Right ventricle myocardium superior (tissue), 1 donor: ENCODE data around the gene GHITM. TPM values are rescaled to one million over a fixed set of nuclear protein-coding genes. Genes with fewer than 3 reads are reported as not detected.
"Not testable (repeated sequence)": the region's sequence is repeated elsewhere in the genome, so short reads cannot be mapped to it uniquely, and the experiment has no call there.

ENCODE experiments used
- ATAC-seq: fragments of 200-7000 bp; cut with Tn5 transposase; one replicate; pipeline ENCODE4 v1.9.1; 2020; ENCODE audit warnings: mild to moderate bottlenecking; ENCODE audit not compliant: poor library complexity
- DNase-seq: peaks from one replicate; pipeline ENCODE4 v3.0.0-alpha.2; 2020
- intact Hi-C: fragments of 100-400 bp; cut with DNase I; formaldehyde crosslinking; loops from one replicate; pipeline ENCODE4 v1.11.2; 2022
- long read RNA-seq: library from polyadenylated mRNA; unstranded; transcript quantifications from one replicate; pipeline ENCODE4 v2.0.0, GENCODE V29; 2021
- total RNA-seq: library from RNA; stranded (reverse); fragmentation: NEBNext Ultra II Directional; extraction: Animal tissue kit (Norgen Biotek cat#: 25700); gene quantifications from one replicate; pipeline ENCODE4 v1.2.1, GENCODE V29; 2021
- donor health status: DM: no; HTN: yes; CAD: no; lungs with severe emphysema.

Gene GHITM, protein sequence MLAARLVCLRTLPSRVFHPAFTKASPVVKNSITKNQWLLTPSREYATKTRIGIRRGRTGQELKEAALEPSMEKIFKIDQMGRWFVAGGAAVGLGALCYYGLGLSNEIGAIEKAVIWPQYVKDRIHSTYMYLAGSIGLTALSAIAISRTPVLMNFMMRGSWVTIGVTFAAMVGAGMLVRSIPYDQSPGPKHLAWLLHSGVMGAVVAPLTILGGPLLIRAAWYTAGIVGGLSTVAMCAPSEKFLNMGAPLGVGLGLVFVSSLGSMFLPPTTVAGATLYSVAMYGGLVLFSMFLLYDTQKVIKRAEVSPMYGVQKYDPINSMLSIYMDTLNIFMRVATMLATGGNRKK
- 394 TPM for total RNA-seq
- long read RNA-seq, transcript GHITM-201 (9 exons, 2,128 nt), result major isoform, 1,279 of 1,357 reads
- long read RNA-seq, partial matches to known transcripts, result 50 of 1,357 reads
- long read RNA-seq, other reads (novel, unspliced or antisense), result 28 of 1,357 reads

DNA sequence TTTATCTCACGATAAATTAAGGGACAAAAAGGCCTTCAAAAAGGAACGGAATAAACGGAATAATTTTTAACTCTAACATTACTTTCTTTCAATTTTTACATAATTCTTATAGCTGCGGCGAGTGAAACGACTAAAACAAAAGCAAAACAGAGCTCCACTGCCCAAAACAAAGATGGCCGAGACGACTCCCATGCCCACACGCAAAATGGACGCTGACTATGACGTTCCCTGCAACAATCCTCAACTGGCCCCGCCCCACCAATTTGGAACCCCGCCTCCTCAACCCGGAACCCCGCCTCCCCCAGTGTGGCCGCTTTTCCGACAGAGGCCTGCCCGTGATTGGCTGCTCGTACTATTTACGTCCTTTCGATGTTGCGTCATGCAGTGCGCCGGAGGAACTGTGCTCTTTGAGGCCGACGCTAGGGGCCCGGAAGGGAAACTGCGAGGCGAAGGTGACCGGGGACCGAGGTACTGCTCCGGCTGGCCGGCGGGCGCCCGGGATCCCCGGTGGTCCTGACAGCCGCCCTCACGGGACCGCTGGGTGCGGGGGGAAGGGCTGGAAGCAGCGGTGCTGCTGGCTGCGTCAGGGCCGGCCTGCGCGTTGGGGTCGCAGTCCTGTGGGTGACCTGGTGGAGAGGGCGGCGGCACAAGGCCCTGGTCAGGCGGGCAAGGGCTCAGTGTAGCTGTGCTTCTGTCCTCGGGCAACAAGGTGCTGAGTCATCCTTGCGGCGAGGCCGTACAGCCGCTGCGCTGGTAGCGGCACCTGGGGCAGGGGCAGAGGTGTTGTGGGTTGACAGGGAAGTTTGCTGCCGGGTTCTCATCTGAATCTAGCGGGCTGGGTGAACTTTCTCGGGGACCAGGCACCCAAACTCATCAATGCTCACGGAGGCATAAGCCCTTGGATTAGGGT lies at the start of gene GHITM:
Gene GHITM, plus strand, starts transcription at position 384 of the 910 bp plus-strand sequence. CDS start 1,992 bp downstream, outside the sequence.
- intact Hi-C loops, result no loop called here
- ATAC-seq (peak; percentile 99), DNase-seq (peak; percentile 99)

DNA sequence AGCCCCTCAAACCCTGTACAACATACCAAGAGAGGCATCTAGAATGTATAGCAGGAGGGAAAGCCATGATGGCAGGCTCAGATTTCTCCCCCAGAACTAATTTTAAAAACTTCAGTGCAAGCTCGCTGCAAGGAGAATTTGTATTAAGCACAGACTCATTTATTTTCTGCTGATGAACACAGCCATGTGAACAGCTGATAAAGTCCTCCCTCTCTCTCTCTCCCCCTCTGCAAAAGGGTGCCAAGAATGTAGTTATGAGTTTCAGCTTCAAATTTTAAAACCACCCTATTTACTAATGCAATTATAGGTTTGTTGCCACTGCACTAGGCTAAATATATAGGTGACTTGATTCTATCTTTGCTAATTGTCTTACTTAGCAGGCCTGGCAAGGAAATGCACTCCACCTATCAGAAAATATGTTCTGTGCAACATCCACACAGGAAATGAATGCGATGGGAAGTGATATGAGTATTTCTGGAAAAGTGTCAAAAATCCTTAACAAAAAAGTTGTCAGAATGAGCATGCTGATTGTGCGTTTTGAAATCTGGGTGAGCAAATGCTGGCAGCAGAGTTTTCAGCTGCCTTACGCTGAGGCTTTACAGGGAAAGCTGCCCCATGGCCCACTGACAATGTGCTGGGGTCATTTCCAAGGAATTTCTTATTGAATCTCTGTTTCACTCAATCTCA lies 43.4 kb upstream of the GHITM start:
- intact Hi-C loops, result no loop called here
- DNase-seq (peak; percentile 59), ATAC-seq (peak; percentile 86)

- ATAC-seq, result no peak
Measured at GRCh38 chr10:84097787-84098353, 41.4 kb upstream of the GHITM start.

DNA sequence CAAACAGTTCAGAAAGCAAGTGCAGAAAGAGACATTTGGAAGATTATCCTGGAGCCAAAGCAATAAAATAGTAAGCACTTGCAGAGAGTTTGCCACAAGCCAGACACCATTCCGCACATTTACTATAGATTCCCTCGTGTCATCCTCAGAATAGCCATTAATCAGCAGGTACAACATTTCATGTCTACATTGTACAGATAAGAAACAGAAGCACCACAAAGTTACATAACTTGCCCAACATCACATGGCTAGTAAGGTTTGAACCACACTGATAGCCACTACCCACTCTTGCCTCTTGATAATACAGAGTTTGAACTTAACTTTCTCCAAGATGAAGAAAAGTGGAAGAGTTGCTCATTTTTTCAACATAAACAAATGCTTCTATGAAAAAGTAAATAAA lies 40.6 kb upstream of the GHITM start:
- ATAC-seq (no peak), DNase-seq (no peak)
- intact Hi-C loops, result no loop called here

More at GRCh38 chr10:84097787-84098353, 41.4 kb upstream of the GHITM start:
- intact Hi-C loops, result no loop called here
- DNase-seq, result no peak

GRCh38 chr10:84101042-84101441 lies 38.3 kb upstream of the GHITM start:
- no peak for DNase-seq
- ATAC-seq, result no peak
- intact Hi-C loops, result no loop called here

DNA sequence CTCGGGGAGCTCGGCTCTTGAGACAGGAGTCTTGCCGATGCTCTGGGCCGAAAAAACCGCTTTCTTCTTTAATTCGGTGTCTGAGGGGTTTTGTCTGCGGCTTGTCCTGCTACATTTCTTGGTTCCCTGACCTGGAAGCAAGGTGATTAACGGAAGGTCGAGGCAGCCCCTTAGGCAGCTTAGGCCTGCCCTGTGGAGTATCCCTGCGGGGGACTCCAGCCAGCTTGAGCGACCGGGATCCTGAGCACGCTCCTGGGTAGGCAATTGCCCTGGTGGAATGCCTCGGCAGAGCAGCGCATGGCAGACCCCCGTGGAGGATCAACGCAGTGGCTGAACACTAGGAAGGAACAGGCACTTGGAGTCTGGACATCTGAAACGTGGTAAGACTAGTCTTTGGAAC lies 30.5 kb upstream of the GHITM start:
- ATAC-seq, result no peak
- intact Hi-C loops, result no loop called here
- DNase-seq, result no peak

- ATAC-seq, intact Hi-C loops, DNase-seq: not testable (repeated sequence)
Measured at GRCh38 chr10:84109772-84110171, 29.5 kb upstream of the GHITM start.

GRCh38 chr10:84113468-84113867 lies 25.8 kb upstream of the GHITM start:
- intact Hi-C loops, ATAC-seq, DNase-seq: not testable (repeated sequence)

GRCh38 chr10:84114088-84114667 lies 25.1 kb upstream of the GHITM start:
- intact Hi-C loops, result no loop called here
- ATAC-seq (no peak), DNase-seq (no peak)

GRCh38 chr10:84117204-84117603 lies 22.1 kb upstream of the GHITM start:
- DNase-seq, intact Hi-C loops, ATAC-seq: not testable (repeated sequence)

DNA sequence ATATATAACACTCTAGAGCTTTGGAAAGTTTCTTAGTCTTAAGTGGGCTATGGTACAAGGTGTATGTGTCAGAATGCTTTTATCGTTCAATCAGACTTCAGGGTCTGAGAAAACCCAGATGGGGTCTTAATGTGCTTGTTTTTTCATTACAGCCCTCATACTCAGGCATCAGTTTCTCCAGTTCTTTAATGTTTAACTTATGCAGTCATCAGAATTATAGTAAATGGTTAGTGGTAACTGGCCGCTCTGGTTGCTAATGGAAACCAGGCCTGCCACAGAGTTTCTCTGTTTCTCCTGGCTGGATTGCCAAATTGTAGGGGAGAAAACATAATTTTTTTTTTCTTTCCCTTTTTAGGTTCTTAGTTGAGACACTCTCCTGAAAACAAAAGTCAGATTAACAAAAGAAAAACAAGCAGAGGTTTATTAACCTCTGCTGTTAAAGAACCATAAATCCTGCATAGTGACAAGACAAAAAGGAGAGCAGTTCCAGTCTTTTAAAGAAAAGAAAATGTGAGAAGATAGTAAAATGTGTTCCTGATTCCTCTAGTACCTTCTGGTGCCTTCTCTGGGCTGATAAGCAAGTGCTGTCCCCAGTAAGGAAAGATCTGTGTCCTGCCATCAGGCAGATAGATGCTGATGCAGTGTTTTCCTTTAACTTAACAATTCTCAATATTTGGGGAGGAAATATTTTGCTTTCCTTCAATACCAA lies 21.5 kb upstream of the GHITM start:
- intact Hi-C loops, result no loop called here
- ATAC-seq, result no peak
- no peak for DNase-seq

DNA sequence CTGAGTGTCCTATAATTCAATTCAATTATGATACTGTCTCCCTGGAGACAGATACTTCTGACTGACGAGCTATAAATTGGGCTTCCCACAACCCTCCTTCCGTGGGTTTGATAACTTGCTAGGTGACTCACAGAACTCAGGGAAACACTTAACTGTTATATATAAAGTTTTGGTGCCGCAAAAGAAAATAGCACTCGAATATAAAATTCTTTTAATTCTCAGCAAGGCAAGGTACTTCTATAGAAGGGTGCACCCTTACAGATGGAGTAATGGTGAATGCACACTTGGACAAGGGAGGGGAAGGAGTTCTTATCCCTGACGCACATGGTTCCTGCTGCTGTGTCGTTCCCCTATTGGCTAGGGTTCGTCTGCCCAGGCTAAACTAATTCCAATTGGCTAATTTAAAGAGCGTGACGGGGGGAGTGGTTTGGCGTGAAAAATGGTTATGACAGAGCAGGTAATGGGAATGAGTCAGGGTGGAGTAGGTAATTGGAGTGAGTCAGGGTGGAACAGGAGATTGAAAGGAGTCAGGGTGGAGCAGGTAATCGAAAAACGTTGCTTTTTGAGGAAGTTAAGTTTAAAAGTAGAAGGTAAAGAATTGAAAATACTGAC lies 20.8 kb upstream of the GHITM start:
- intact Hi-C loops, result no loop called here
- DNase-seq (no peak), ATAC-seq (no peak)

DNA sequence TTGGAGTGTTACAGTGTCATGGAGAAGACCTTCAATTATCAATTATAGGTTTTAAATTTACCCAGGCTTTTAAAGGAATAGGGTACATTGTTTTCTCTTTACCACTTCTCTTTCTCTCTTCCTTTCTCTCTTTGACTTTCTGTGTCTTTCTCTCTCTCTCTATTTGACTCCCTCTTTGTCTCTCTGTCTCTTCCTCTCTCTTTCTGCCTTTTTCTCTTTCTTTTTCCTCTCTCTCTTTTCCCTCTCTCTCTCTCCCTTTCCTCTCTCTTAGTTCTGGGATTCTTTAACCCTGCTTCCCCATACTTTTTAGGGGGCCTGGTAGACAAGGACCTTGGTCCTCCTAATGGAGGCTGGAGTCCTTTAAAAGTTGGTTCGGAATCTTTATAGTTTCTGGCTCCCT lies 15.9 kb upstream of the GHITM start:
- ATAC-seq (no peak), DNase-seq (no peak)
- intact Hi-C loops, result no loop called here

- intact Hi-C loops, DNase-seq, ATAC-seq: not testable (repeated sequence)
Measured at GRCh38 chr10:84125910-84126784, 13.2 kb upstream of the GHITM start.

GRCh38 chr10:84126785-84127167 lies 12.5 kb upstream of the GHITM start:
- intact Hi-C loops, result no loop called here
- DNase-seq (no peak), ATAC-seq (no peak)

DNA sequence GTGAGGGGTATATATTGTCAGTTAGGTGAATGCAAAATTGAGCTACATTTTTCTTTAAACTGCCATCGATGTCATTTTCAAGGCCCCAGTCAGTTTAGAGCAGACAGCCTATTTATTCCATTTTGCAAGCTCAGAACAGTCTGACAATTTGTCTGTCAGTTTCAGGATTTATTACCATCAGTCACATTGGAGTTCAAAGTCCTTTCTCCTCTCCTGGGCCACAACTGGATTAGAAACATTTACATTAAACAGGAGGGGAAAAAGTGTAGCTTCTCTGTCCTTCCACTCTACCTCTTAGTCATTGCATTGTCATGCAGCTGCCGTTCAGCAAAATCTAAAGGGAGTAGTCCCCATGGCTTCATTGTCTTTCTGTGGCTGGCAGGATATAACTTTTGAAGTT lies 3.5 kb upstream of the GHITM start:
- DNase-seq, result no peak
- no peak for ATAC-seq
- intact Hi-C loops, result no loop called here
